ENCODE results near the gene MOG.
A peak's percentile ranks its signal among the peaks of the same experiment; 100 is the strongest.

DNA sequence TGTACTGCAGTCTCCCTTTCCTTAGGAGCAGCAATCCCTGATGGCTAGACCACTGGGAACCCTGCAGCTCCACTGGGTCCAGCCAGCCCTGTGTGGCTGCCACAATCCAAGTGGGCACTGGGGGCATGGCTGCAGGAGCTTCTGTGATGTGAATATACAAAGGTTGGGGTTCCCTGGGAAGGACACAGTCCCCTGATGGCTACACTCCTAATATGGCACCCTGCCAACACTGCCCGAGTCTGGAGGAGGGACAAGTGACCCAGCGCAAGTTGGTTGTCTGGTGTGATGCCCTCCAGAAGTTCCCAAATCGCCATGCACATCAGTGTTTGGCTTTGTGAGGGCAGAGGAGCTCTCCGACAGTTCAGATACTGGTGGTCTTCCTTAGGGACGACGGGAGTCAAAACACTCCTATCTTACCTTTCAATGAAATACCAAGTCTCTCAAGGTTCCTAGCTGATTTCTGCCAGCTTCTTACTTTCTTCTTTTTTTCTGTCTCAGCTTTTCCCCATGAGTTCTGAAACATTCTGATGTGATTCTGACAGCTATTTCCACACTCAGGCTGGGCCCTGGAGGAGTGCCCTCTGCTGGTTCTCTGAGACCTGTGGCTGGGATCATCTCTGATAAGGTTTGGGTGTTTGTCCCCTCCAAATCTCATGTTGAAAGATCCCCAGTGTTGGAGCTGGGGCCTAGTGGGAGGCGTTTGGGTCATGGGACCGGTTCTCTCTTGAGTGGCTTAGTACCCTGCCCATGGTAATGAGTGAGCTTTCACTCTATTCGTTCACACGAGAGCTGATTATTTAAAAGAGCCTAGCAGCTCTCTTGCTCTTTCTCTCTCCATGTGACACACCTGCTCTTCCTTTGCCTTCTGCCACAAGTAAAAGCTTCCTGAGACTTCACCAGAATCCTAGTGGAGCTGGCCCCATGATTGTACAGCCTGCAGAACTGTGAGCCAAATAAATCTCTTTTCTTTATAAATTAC lies 39.5 kb downstream of the MOG start:
- TF ChIP-seq ZFX (IDR thresholded peaks at IDR 0.05) = no peak
- TF ChIP-seq, protein P1, sequence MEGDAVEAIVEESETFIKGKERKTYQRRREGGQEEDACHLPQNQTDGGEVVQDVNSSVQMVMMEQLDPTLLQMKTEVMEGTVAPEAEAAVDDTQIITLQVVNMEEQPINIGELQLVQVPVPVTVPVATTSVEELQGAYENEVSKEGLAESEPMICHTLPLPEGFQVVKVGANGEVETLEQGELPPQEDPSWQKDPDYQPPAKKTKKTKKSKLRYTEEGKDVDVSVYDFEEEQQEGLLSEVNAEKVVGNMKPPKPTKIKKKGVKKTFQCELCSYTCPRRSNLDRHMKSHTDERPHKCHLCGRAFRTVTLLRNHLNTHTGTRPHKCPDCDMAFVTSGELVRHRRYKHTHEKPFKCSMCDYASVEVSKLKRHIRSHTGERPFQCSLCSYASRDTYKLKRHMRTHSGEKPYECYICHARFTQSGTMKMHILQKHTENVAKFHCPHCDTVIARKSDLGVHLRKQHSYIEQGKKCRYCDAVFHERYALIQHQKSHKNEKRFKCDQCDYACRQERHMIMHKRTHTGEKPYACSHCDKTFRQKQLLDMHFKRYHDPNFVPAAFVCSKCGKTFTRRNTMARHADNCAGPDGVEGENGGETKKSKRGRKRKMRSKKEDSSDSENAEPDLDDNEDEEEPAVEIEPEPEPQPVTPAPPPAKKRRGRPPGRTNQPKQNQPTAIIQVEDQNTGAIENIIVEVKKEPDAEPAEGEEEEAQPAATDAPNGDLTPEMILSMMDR (conservative IDR thresholded peaks at IDR 0.05) = peak; percentile 77

Measured in C4-2B (cell line).